Measurements from ENCODE around the gene GPR153. TPM values are rescaled to one million over a fixed set of nuclear protein-coding genes. Genes with fewer than 3 reads are reported as not detected.

Gene GPR153
- total and polyA plus RNA-seq, 2 of the 13 experiments (the other 11 are each of a cell fraction or from before 2014, with no cell fraction given), result 0.22 to 0.31 TPM

DNA sequence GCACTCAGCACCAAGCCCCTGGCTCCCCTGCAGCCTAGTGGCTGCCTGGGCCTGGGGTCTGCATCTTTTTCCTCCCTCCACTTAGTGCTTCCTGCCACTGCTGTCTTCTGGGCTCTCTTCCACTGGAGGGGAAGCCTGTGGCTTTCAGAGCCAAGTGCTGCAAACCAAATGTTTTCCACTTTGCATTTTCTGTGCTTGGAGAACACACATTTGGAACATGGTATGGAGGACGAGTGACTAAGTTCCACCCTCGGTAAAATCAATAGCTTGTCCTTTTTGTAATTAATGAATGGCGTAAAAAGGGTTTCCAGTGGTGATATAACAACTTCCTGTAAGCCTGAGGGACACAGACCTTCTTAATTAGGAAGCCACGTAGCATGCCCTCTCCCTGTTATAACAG is 10.1 kb upstream of the GPR153 start:
- no peak overlapping the region for H3K27ac ChIP-seq (ENCODE audit: extremely low read length, insufficient read depth, low read length)
- CTCF ChIA-PET (ENCODE audit: low intra/inter-chr PET ratio, low total read pairs), result no interaction called here
- no peaks in the 10 kb centered on the region for H3K27me3 ChIP-seq (ENCODE audit: control insufficient read depth in 1 of 2, insufficient read depth in 2 of 2, low read length in 2 of 2)
- H3K4me1 ChIP-seq (ENCODE audit: insufficient read depth, low read length), result no peaks in the 10 kb centered on the region
- no peaks in the 10 kb centered on the region for H4K20me1 ChIP-seq (ENCODE audit: insufficient read depth, low read length)
- H3K9me3 ChIP-seq (ENCODE audit: low read length), result no peaks in the 10 kb centered on the region
- DNase-seq (ENCODE audit: low spot score) (no peak), ATAC-seq (no peak), FAIRE-seq (no peak)
- H3K4me3 ChIP-seq (replicated peaks in 1 of 3; ENCODE audit: insufficient read depth in 1 of 3, low read depth in 2 of 3, low read length in 3 of 3), result no peak overlapping the region
- POLR2A ChIA-PET, result no interaction called here
- H3K36me3 ChIP-seq (replicated peaks in 1 of 2; ENCODE audit: control insufficient read depth in 1 of 2, insufficient read depth in 2 of 2, low read length in 2 of 2), result 0 out of 5 replicates have a peak, but pooled peaks cover 1 to 6% of the 10 kb centered on the region in 2 experiments
- in situ Hi-C loops (cut with HindIII; ENCODE audit: extremely low pct_ligation_motif_present, low pct_unique_long_range_greater_than_20kb), result no loop called here
- 91% methylated on average over 4 of the region's 4 CpGs for WGBS (ENCODE audit: low lambda C conversion rate)
- TF ChIP-seq NBN (conservative IDR thresholded peaks at IDR 0.05) (no peak), ZNF20 (CRISPR knock-in tag; IDR thresholded peaks at IDR 0.05) (no peak), TSC22D2 (CRISPR knock-in tag; IDR thresholded peaks at IDR 0.05; ENCODE audit: borderline replicate concordance) (no peak), SP5 (CRISPR knock-in tag; IDR thresholded peaks at IDR 0.05; ENCODE audit: borderline replicate concordance, low read depth) (no peak), TAF1 (CRISPR knock-in tag; IDR thresholded peaks at IDR 0.05) (no peak), ZNF138 (CRISPR knock-in tag; IDR thresholded peaks at IDR 0.05; ENCODE audit: low read depth) (no peak), ZC3H13 (CRISPR knock-in tag; IDR thresholded peaks at IDR 0.05) (no peak), SOX5 (CRISPR knock-in tag; IDR thresholded peaks at IDR 0.05; ENCODE audit: borderline replicate concordance) (no peak), NFE2L1 (CRISPR knock-in tag; IDR thresholded peaks at IDR 0.05; ENCODE audit: borderline replicate concordance) (no peak), REPIN1 (CRISPR knock-in tag; IDR thresholded peaks at IDR 0.05; ENCODE audit: borderline replicate concordance, low read depth) (no peak), EP300 (IDR thresholded peaks at IDR 0.05; ENCODE audit: low read depth in 2 of 2, low read length in 2 of 2) (no peak), EP300 (CRISPR knock-in tag; IDR thresholded peaks at IDR 0.05; ENCODE audit: borderline replicate concordance) (no peak), PCBP2 (optimal IDR thresholded peaks at IDR 0.05; ENCODE audit: low read depth, low read length, poor library complexity, severe bottlenecking) (no peak), RXRB (CRISPR knock-in tag; IDR thresholded peaks at IDR 0.05; ENCODE audit: borderline replicate concordance) (no peak)
- TF ChIP-seq, protein P1, sequence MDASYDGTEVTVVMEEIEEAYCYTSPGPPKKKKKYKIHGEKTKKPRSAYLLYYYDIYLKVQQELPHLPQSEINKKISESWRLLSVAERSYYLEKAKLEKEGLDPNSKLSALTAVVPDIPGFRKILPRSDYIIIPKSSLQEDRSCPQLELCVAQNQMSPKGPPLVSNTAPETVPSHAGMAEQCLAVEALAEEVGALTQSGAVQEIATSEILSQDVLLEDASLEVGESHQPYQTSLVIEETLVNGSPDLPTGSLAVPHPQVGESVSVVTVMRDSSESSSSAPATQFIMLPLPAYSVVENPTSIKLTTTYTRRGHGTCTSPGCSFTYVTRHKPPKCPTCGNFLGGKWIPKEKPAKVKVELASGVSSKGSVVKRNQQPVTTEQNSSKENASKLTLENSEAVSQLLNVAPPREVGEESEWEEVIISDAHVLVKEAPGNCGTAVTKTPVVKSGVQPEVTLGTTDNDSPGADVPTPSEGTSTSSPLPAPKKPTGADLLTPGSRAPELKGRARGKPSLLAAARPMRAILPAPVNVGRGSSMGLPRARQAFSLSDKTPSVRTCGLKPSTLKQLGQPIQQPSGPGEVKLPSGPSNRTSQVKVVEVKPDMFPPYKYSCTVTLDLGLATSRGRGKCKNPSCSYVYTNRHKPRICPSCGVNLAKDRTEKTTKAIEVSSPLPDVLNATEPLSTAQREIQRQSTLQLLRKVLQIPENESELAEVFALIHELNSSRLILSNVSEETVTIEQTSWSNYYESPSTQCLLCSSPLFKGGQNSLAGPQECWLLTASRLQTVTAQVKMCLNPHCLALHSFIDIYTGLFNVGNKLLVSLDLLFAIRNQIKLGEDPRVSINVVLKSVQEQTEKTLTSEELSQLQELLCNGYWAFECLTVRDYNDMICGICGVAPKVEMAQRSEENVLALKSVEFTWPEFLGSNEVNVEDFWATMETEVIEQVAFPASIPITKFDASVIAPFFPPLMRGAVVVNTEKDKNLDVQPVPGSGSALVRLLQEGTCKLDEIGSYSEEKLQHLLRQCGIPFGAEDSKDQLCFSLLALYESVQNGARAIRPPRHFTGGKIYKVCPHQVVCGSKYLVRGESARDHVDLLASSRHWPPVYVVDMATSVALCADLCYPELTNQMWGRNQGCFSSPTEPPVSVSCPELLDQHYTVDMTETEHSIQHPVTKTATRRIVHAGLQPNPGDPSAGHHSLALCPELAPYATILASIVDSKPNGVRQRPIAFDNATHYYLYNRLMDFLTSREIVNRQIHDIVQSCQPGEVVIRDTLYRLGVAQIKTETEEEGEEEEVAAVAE (CRISPR knock-in tag; IDR thresholded peaks at IDR 0.05; ENCODE audit: borderline replicate concordance), result no peak
- TF ChIP-seq, protein P2, sequence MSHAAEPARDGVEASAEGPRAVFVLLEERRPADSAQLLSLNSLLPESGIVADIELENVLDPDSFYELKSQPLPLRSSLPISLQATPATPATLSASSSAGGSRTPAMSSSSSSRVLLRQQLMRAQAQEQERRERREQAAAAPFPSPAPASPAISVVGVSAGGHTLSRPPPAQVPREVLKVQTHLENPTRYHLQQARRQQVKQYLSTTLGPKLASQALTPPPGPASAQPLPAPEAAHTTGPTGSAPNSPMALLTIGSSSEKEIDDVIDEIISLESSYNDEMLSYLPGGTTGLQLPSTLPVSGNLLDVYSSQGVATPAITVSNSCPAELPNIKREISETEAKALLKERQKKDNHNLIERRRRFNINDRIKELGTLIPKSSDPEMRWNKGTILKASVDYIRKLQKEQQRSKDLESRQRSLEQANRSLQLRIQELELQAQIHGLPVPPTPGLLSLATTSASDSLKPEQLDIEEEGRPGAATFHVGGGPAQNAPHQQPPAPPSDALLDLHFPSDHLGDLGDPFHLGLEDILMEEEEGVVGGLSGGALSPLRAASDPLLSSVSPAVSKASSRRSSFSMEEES (CRISPR knock-in tag; IDR thresholded peaks at IDR 0.05), result no peak
- no peak overlapping the region for H3K4me2 ChIP-seq (ENCODE audit: low read depth, low read length)
- H3K9ac ChIP-seq (ENCODE audit: insufficient read depth, low read depth, low read length), result no peak overlapping the region
- H3K79me2 ChIP-seq (ENCODE audit: insufficient read depth, low read length), result no peaks in the 10 kb centered on the region
- H2AFZ ChIP-seq (ENCODE audit: low read length), result no peak overlapping the region
- no TSS peak for BruUV-seq (replicated peaks)
- intact Hi-C loops (cut with micrococcal nuclease; ENCODE audit: unreplicated experiment), result no loop called here

All from HepG2 (cell line).